ENCODE results near the gene SNRPE. TPM values are rescaled to one million over a fixed set of nuclear protein-coding genes. Genes with fewer than 3 reads are reported as not detected.

The SNRPE gene
- total and polyA plus RNA-seq, 2 donors (not counting 3 experiments of a cell fraction or from before 2014, with no cell fraction given) = 196 to 219 TPM

GRCh38 chr1:203840208-203840808, 21.1 kb upstream of the SNRPE start:
- no peak overlapping the region for H3K27ac ChIP-seq (ENCODE audit: insufficient read depth, low read depth, low read length)

More at GRCh38 chr1:203840208-203840808, 21.1 kb upstream of the SNRPE start:
- CTCF ChIA-PET = no interaction called here
- BruUV-seq (replicated peaks) = no TSS peak
- Histone ChIP-seq H3K36me3 (ENCODE audit: control insufficient read depth in 2 of 2, extremely low read depth in 1 of 2, insufficient read depth in 2 of 2, low read length in 2 of 2) (peaks cover 12 to 17% of the 10 kb centered on the region in 2 experiments), H2AFZ (ENCODE audit: low read depth, low read length) (no peak overlapping the region), H3K4me1 (ENCODE audit: control insufficient read depth, extremely low read depth, insufficient read depth, low read length) (no peaks in the 10 kb centered on the region), H3K9ac (replicated peaks; ENCODE audit: extremely low read depth, insufficient read depth, low read length) (no peak overlapping the region), H3K9me3 (replicated peaks; ENCODE audit: control insufficient read depth, insufficient read depth, low read length) (no peaks in the 10 kb centered on the region), H4K20me1 (replicated peaks; ENCODE audit: control insufficient read depth, extremely low read depth, insufficient read depth, low read length) (no peaks in the 10 kb centered on the region), H3K9me1 (replicated peaks; ENCODE audit: control insufficient read depth, extremely low read depth, insufficient read depth, low read length) (no peaks in the 10 kb centered on the region), H3K27me3 (ENCODE audit: control insufficient read depth in 2 of 2, insufficient read depth in 2 of 2, low read length in 2 of 2) (no peaks in the 10 kb centered on the region), H3K4me2 (ENCODE audit: insufficient read depth, low read length) (no peak overlapping the region), H3K4me3 (replicated peaks in 1 of 3; ENCODE audit: insufficient read depth in 1 of 3, low read depth in 1 of 3, low read length in 3 of 3) (no peak overlapping the region), H3K79me2 (ENCODE audit: control insufficient read depth, insufficient read depth, low read length) (peaks cover 1% of the 10 kb centered on the region)
- FAIRE-seq = no peak
- dilution Hi-C loops (cut with MboI; ENCODE audit: extremely low pct_ligation_motif_present, low sequenced_read_pairs) (no loop called here), intact Hi-C loops (cut with micrococcal nuclease) (no loop called here)
- POLR2A ChIA-PET = no interaction called here
- TF ChIP-seq GATA2 (IDR thresholded peaks at IDR 0.05; ENCODE audit: insufficient read depth, insufficient read length, low read depth, low read length) = no peak
- no peak for TF ChIP-seq CTCF (IDR thresholded peaks at IDR 0.05; ENCODE audit: extremely low read depth in 1 of 2, insufficient read depth in 1 of 2, low read depth in 1 of 2, low read length in 2 of 2)
- no peak for TF ChIP-seq JUN (IDR thresholded peaks at IDR 0.05; ENCODE audit: borderline replicate concordance, insufficient read depth, insufficient read length, low read depth)
- TF ChIP-seq MYC (IDR thresholded peaks at IDR 0.05; ENCODE audit: low read depth, low read length) = no peak
- TF ChIP-seq FOS (IDR thresholded peaks at IDR 0.05; ENCODE audit: borderline replicate concordance, insufficient read depth, low read length) = no peak
- TF ChIP-seq POLR2AphosphoS5 (IDR thresholded peaks at IDR 0.05; ENCODE audit: insufficient read depth, low read depth, low read length) = no peak
- no peak for TF ChIP-seq POLR2A (IDR thresholded peaks at IDR 0.05; ENCODE audit: low read depth, low read length)
- no peak for TF ChIP-seq MAX (IDR thresholded peaks at IDR 0.05; ENCODE audit: insufficient read depth, insufficient read length)
- TF ChIP-seq EZH2 (IDR thresholded peaks at IDR 0.05; ENCODE audit: borderline replicate concordance, low read depth, low read length, severe bottlenecking) = no peak
- no peak for DNase-seq (ENCODE audit: low read depth, low spot score)
